Lung (tissue), 12 donors: Measurements from ENCODE around the gene RSRC1. TPM values are rescaled to one million over a fixed set of nuclear protein-coding genes. Genes with fewer than 3 reads are reported as not detected.
A peak's percentile ranks its signal among the peaks of the same experiment; 100 is the strongest.

ENCODE experiments used
- ATAC-seq: fragments of 200-7000 bp; cut with Tn5 transposase; one replicate; pipeline ENCODE4 v1.9.1; 2020; ENCODE audit warnings: moderate number of reproducible peaks; ENCODE audit not compliant: insufficient read depth, low FRiP score
- DNase-seq, 3 donors: peaks; one replicate each; pipeline ENCODE4 v3.0.0-alpha.2; 2013 to 2017
- H3K27ac ChIP-seq, 2 donors: one replicate each; pipeline ENCODE4 v1.5.1; 2013; ENCODE audit warnings: mild to moderate bottlenecking in 2 of 2, moderate library complexity in 2 of 2, control low read depth in 1 of 2, inconsistent platforms in 1 of 2, low read depth in 1 of 2, low read length in 1 of 2
- H3K27me3 ChIP-seq, 3 donors: one replicate each; pipeline ENCODE4 v1.5.1; 2013; ENCODE audit warnings: low read length in 2 of 3; ENCODE audit not compliant: control insufficient read depth in 3 of 3, insufficient read depth in 3 of 3
- H3K36me3 ChIP-seq, 4 donors: one replicate each; pipeline ENCODE4 v1.5.1; 2013; ENCODE audit warnings: low read length in 4 of 4, mild to moderate bottlenecking in 1 of 4, moderate library complexity in 1 of 4; ENCODE audit not compliant: control insufficient read depth in 4 of 4, insufficient read depth in 4 of 4
- H3K4me1 ChIP-seq, 5 donors: one replicate each; pipeline ENCODE4 v1.5.1; 2013; ENCODE audit warnings: low read length in 5 of 5, mild to moderate bottlenecking in 2 of 5, moderate library complexity in 1 of 5; ENCODE audit not compliant: control insufficient read depth in 5 of 5, insufficient read depth in 5 of 5
- H3K4me3 ChIP-seq: one replicate; pipeline ENCODE4 v1.5.1; 2013; ENCODE audit warnings: mild to moderate bottlenecking, control low read depth, moderate library complexity
- H3K9ac ChIP-seq, 2 donors: one replicate each; pipeline ENCODE4 v1.5.1; 2013; ENCODE audit warnings: low read length in 2 of 2, control low read depth in 1 of 2; ENCODE audit not compliant: insufficient read depth in 1 of 2
- H3K9me3 ChIP-seq, 4 donors: one replicate each; pipeline ENCODE4 v1.5.1; 2013; ENCODE audit warnings: low read length in 3 of 4, mild to moderate bottlenecking in 1 of 4, moderate library complexity in 1 of 4; ENCODE audit not compliant: control insufficient read depth in 4 of 4, insufficient read depth in 3 of 4
- CTCF ChIP-seq: IDR thresholded peaks from 2 replicates; pipeline ENCODE4 v1.5.1; 2012; ENCODE audit warnings: mild to moderate bottlenecking; ENCODE audit errors: control extremely low read depth, extremely low read depth
- WGBS, 2 donors: extraction: QIAGEN DNeasy Blood & Tissue Kit; methylation state at CpG; one replicate each; pipeline ENCODE4 v1.1.7; 2013; 5-methylcytosine and 5-hydroxymethylcytosine counted together
- polyA plus RNA-seq, 2 donors: library from polyadenylated mRNA; stranded (reverse); fragments of 200-250 nt; gene quantifications; one replicate each; pipeline ENCODE4 v1.2.1, GENCODE V29; 2013
- total RNA-seq, 2 donors: library from RNA; depleted of rRNA in 1 of 2; stranded (reverse); fragments of >200 nt in 1 of 2; gene quantifications; one replicate each; pipeline ENCODE4 v1.2.1, GENCODE V29; 2014 to 2021
- donor health status: control.
- donor health status: control.
- donor health status: Bipolar disorder and iron deficiency.
- donor health status: healthy.
- donor health status: DM: yes; HTN: yes; CAD: no.

RSRC1 gene
- total and polyA plus RNA-seq, 4 donors = 9.1 to 53.5 (median 17.0) TPM

DNA sequence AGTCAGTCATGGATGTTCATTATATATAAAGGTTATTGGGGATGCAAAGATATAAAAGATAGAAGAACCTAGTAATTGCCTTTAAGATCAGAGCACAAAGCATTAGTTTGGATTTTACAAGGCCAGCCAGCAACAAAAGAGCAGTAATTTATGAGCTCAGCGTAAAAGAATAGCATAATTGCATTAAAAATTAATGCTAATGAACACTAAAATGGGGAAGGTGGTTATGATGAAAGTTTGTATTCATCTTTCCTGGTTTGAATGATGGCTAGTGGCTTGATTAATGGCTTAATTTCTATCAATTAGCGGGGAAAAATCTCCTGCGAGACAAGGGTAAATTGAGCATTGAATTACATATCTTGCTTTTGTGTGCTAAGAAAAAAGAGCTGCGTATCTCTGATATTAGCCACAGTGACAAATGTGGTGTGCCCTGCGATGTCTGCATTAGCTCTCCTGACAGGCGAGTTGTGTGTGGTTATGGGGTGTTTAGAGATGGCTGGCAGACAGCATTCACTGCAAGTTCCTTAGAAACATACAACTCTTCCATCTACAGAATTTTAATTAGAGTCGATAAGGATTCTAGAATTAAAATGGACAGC, 418.3 kb downstream of the RSRC1 start:
- Histone ChIP-seq H3K27me3 (no peaks in the 10 kb centered on the region), H3K36me3 (no peaks in the 10 kb centered on the region), H3K4me1 (peaks cover 0 to 6% (median 5%) of the 10 kb centered on the region in 5 donors), H3K4me3 (no peak overlapping the region), H3K9ac (no peak overlapping the region), H3K9me3 (no peaks in the 10 kb centered on the region), H3K27ac (no peak overlapping the region)
- ATAC-seq (no peak), DNase-seq (peak in 2 of 3 donors; percentile 32 to 39)
- no peak for TF ChIP-seq CTCF
- 88 to 93% methylated on average over 7 of the region's 7 CpGs for whole genome bisulfite sequencing, 2 donors

DNA sequence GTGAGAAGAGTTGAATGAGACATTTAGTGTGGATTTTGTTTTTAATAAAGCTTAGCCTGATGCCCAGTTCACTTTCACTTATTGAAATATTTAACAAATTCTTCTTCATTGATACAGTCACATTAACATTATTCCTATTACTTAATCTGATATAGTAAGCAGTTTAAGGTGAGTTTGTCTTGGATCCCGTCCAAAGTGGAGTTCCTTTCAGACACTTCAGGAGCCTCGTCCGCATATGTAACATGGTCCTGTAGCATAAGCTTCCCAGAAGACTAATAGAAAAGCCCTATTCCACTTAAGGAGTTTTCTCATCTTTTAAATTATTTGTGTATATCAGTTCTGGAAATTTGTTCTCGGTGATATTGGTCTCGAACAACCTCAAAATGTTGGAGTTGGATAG, 421.4 kb downstream of the RSRC1 start:
- Histone ChIP-seq H3K27me3 (no peaks in the 10 kb centered on the region), H3K4me1 (peaks cover 0 to 6% (median 5%) of the 10 kb centered on the region in 5 donors), H3K4me3 (no peak overlapping the region), H3K36me3 (no peaks in the 10 kb centered on the region), H3K9ac (no peak overlapping the region), H3K27ac (no peak overlapping the region), H3K9me3 (no peaks in the 10 kb centered on the region)
- 68 to 84% methylated on average over 5 of the region's 5 CpGs for WGBS, 2 donors
- TF ChIP-seq CTCF = no peak
- DNase-seq (peak in 1 of 3 donors; percentile 53), ATAC-seq (no peak)

DNA sequence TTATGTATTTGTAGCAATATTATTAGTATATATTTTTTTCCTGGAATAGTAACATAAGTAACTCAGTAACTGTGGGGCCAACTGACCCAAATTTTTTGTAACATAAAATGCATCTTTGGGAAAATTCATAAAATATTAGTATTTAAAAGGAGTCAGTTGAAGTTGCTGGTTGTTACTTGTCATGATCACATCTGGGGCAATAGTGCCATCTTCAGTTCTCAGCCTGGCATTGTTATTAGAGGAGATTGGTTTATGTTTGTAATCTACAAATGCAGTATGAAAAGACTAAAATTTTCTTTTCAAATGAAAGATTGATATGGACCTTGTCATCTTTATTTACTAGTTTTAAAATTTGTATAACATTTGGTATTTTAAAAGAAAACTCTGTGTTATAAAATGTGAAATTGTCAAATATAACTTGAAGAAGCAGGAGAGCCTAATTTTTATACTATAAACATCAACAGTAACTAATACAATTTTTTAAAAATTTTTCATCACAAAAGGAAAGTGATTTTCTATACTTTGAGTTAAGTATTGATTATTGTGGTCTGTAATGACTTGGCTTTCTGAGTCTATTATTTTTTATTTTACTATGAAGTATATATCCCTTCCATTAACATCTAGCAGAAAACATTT, 422.3 kb downstream of the RSRC1 start:
- peak; percentile 4 for TF ChIP-seq CTCF
- Histone ChIP-seq H3K27me3 (no peaks in the 10 kb centered on the region), H3K36me3 (no peaks in the 10 kb centered on the region), H3K4me3 (no peak overlapping the region), H3K27ac (no peak overlapping the region), H3K9me3 (no peaks in the 10 kb centered on the region), H3K9ac (no peak overlapping the region), H3K4me1 (peaks cover 0 to 6% (median 5%) of the 10 kb centered on the region in 5 donors)
- DNase-seq = peak; percentile 23 to 72 (median 64)
- no peak for ATAC-seq

GRCh38 chr3:158535918-158536317, 426.0 kb downstream of the RSRC1 start:
- TF ChIP-seq CTCF = no peak
- Histone ChIP-seq H3K27me3 (no peaks in the 10 kb centered on the region), H3K4me3 (no peak overlapping the region), H3K4me1 (peaks cover 0 to 6% (median 0%) of the 10 kb centered on the region in 5 donors), H3K36me3 (peaks cover 0 to 2% (median 0%) of the 10 kb centered on the region in 4 donors), H3K9ac (no peak overlapping the region), H3K27ac (no peak overlapping the region), H3K9me3 (no peaks in the 10 kb centered on the region)
- ATAC-seq = no peak
- WGBS, 2 donors = 78 to 86% methylated on average over 2 of the region's 2 CpGs
- DNase-seq = no peak
